HG02759 (cell line): ENCODE results near the gene FAM156A.
"Not testable (repeated sequence)": the region's sequence is repeated elsewhere in the genome, so short reads cannot be mapped to it uniquely, and the experiment has no call there.

Experiments
- ATAC-seq: cut with Tn5 transposase; IDR thresholded peaks from one replicate; pipeline ENCODE4 v1.9.1; 2021; ENCODE audit warnings: mild to moderate bottlenecking, moderate library complexity; ENCODE audit not compliant: unreplicated experiment

The FAM156A gene, protein sequence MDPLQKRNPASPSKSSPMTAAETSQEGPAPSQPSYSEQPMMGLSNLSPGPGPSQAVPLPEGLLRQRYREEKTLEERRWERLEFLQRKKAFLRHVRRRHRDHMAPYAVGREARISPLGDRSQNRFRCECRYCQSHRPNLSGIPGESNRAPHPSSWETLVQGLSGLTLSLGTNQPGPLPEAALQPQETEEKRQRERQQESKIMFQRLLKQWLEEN

DNA sequence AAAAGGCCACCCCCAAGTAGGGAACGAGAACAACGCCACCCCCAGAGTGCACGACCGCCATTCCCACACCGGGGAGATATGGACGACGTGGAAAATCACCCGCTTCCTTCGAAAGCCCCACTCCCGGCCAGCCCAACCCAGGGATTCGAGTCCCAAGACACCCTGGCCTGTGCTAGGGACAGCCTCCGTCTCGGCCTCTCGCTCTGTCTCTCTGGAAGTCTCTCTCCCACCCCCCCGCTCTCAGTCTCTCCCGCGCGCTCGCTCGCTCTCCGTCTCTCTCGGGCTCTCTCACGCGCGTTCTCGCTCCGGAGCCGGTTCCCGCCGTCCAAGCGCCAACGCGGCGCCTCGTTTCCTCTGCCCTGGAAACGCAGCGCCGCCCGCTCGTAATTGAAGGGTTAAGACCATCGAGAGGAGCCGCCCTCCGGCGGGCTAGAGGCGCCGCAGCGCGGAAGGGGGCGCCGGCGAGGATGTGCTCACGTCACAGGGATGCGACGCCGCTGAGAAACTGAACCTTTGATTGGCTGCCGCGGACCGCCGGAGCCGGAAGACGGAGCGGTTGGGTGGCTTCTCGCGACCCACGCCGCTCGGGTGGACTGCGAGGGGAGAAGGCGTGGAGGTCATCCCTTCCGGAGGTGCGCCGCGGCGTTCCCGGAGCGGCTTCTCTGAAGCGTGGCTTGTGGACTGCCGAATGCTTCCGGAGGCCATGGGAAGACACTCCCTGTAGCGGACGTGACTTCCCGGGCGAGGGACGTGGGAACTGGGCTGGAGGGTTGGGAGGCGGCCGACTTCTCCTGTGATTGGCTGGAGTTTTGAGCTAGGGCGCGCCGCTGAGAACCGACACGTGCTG is at the start of gene FAM156A:
Gene FAM156A, minus strand, starts transcription at position 406 of the 847 bp plus-strand sequence. CDS start 9,930 bp downstream, outside the sequence.
- ATAC-seq: peak; percentile 93

- no peak for ATAC-seq
Observed at GRCh38 chrX:53005327-53005726, 47.0 kb upstream of the FAM156A start.

GRCh38 chrX:53004811-53005210 is 46.5 kb upstream of the FAM156A start:
- no peak for ATAC-seq

- ATAC-seq: no peak
Observed at GRCh38 chrX:53004038-53004437, 45.7 kb upstream of the FAM156A start.

- ATAC-seq: no peak
Observed at GRCh38 chrX:53003111-53003510, 44.8 kb upstream of the FAM156A start.

DNA sequence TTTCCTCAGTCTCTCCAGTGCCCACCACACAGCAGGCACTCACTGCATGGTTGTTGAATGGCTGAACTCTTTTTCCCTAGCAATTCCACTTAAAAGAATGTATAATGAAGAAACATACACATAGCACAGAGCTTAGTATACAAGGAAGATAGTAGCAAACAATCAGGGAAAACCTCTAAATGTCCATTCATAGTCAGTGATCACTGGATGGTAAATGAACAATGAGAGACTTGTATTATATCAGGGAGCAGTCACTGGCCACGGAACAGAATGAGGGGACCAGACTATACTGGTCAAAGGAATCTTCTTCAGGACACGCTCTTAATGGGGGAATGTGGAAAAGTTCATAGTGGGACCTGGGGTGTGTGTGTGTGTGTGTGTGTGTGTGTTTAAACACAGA is 43.6 kb upstream of the FAM156A start:
- ATAC-seq: no peak

DNA sequence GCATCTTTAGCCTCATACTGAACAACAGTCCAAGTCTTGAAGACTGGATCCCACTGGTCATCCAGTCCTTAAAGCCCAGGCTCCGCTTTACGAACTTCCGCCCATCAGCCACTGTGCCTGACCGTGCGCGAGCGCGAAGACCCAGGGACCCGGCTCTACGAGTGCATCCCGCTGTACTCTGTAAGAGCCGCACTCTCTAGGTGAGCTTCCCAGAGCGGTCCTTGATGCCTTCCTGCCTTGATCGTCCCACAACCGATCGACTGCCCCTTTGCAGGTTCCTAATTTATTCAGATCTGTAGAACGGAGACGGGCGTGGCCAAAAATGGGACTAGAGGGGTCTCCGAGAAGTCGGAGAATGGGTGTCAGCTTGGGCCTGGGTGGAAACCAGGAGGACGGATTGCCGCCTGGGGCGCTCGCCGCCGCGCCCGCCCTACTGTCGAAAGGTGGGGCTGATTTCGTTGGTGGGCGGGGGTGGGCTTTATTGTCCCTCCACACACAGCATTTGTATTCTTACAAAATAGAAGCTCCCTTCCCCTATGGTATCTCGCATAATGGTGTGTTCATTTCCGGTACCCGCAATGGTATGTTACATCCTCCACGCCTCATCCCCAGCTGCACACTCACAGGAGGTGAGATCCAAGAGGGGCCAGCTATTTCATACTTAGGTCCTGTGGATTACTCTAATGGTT is 42.3 kb upstream of the FAM156A start:
- ATAC-seq: no peak

GRCh38 chrX:52995987-52996331 is 37.6 kb upstream of the FAM156A start:
- ATAC-seq: peak; percentile 2

- ATAC-seq: peak; percentile 98
Observed at GRCh38 chrX:52995135-52995986, 37.0 kb upstream of the FAM156A start.

- no peak for ATAC-seq
Observed at GRCh38 chrX:52990848-52991247, 32.5 kb upstream of the FAM156A start.

DNA sequence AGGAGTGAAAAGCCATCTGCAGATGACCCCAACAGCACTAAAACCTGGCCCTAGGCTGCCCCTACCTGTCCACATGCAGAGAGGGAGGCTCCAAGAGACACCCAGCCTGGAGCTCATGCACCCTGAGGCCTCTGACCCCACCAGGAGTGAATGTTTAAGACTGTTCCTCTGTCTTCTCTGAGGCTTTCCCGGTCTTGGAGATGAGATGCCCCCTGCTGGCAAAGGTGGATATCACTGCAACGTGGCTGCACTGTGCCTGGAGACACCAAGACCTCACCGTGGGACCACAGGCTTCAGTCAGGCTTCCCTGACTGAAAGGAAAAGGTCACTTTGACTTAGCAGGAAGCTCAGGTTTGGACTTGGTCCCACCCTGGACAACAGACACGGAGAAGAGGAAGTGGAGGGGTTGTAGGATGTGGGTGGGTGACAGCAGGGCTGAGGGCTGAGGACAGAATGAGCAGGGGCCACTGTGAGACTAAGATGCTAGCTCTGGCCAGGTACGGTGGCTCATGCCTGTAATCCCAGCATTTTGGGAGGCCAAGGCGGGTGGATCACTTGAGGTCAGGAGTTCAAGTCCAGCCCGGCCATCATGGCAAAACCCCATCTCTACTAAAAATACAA is 31.8 kb upstream of the FAM156A start:
- ATAC-seq: peak; percentile 89

DNA sequence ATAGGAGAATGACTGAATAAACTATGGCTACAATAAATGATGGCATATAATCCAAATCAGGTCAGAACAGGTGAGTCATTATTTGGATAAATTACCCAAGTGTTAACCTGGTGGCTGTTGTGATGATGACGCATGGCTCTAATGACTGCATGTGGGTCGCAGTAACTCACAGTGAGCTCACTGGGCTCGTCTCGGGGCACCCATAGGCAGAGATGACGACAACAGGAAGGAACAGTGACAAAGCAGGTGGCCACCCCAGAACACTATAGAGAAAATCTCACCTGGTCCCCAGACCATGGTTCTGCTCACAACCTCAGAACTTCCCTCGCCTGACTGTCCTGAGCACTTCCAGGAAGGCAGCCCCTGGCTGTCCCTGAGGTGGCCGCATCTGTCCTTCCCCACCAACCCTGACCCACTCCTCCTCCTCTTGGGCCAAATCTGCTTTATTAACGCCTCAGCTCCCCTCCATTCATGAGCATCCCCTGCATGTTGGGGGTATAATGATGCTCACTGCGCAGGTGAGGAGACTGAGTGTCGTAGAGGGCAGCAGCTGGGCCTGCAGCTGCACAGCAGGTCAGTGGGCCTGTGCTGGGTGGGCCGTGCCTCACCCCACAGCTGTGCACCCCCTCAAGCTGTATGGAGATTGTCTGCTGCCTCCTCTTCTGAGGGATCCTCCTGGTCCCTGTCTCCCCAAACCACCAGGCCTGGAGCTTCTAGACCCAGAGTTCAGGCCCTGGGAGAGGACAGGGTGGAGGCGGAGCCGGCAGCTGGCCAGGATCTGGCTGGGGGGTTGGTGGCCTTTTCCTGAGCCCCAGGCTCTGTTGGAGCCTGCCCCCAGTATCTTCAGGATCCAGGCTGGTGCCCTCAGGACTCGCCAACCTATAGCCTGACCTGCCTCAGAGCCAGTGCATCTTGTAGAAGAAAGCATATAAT is 30.9 kb upstream of the FAM156A start:
- no peak for ATAC-seq

DNA sequence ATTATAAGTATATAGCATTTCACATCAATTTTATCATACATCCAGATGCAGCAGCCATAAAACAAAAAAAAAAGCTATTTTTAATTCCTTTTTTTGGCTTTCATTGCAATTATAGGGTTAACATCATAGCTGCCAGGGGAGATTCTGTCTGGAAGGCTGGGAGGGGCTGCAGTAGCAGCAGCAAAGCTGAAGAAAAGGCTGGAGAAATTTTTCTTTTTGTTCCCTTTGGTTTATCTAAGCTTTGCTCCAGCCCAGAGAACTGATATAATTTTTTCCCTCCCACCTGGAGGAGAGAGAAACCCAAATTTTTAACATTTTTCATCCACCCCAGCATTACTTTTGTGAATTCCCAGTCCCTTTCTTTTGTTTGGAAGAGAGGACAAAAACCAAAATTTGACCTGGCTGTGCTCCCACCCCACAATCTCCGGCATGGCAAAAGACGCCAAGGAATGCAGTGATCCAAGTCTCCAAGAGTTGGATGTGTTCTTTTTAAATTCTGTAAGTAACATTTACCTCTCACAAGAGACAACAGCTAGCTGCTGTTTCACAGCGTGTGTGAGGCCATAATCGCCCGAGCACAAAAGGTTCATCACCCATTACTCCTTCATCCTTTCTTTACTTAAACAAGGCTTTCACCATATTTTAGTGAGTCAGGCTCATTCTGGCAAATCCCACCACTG is 25.1 kb upstream of the FAM156A start:
- no peak for ATAC-seq

GRCh38 chrX:52979993-52980392 is 21.7 kb upstream of the FAM156A start:
- no peak for ATAC-seq

- ATAC-seq: no peak
Observed at GRCh38 chrX:52979568-52979967, 21.2 kb upstream of the FAM156A start.

DNA sequence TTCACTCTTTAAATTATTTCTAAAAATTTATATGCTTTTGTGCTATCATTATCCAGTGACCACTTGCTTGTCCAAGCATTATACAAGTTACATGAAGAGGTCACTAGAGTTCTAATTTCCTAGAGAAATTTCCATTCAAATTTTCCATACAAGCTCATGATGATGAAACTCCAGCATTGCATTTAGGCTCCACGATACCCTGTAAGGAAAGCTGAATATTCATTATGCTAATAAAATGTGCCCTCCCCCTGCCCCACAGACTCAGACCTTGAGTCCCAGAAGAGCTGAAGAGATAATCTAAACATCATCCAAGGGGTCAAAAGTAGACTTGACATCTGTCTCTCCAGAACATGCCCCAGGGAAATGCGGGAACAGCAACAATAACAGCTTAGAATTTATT is 19.6 kb upstream of the FAM156A start:
- no peak for ATAC-seq

DNA sequence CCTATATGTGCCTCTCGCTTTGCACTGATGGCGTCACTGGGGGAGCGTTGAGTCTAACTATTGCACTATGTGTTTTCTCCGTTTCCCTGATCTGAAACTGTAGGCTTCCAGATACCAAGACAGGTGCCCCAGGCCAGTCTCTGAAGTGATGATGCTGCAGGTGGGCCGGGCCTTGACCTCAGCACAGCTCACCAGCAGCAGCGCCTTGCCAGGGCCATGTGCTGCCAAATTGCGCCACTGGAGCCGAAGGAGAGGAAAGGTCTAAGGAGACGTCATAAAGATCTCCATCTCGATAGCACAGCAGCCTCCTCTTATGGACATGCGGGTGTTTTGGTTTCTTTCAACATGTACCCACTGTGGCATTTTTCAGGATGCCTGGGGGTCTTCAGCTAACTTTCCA is 17.3 kb upstream of the FAM156A start:
- not testable (repeated sequence) for ATAC-seq

GRCh38 chrX:52974336-52974992 is 16.1 kb upstream of the FAM156A start:
- ATAC-seq: not testable (repeated sequence)
